Measurements from ENCODE around the gene AUTS2.
A peak's percentile ranks its signal among the peaks of the same experiment; 100 is the strongest.

Gene AUTS2

DNA sequence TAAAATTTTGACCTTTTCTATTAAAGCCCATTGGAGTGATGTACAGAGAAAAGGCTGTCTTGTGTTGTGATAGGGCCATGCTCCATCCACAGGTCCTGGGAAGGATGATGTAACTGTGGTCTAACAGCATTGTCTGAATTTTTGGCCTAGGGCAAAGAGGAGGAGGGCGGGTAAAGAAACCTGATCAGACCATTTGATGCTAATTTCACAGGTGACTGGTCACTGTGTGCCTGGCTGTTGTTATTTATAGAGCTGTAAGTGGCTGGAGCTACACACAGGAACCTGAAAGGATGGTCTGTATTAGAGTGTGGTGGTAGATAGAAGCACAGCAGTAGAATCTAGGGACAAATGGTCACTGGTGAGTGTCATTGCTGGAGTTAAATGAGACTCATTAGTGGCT, 182.1 kb downstream of the AUTS2 start (continued):
- TF ChIP-seq ZNF292 (tag by site-specific recombination; IDR thresholded peaks at IDR 0.05; ENCODE audit: borderline replicate concordance, low read depth) (no peak), ZBTB17 (tag by site-specific recombination; IDR thresholded peaks at IDR 0.05) (peak; percentile 75), ZNF23 (tag by site-specific recombination; IDR thresholded peaks at IDR 0.05; ENCODE audit: borderline replicate concordance) (no peak), ZSCAN30 (tag by site-specific recombination; IDR thresholded peaks at IDR 0.05) (peak; percentile 40; the same call in 1 of the 2 replicates), SP3 (tag by site-specific recombination; IDR thresholded peaks at IDR 0.05) (peak; percentile 28; the same call in 1 of the 2 replicates), ZNF76 (tag by site-specific recombination; IDR thresholded peaks at IDR 0.05; ENCODE audit: borderline replicate concordance, low read depth) (peak; percentile 59), MYNN (tag by site-specific recombination; IDR thresholded peaks at IDR 0.05; ENCODE audit: borderline replicate concordance) (no peak), ZBTB26 (tag by site-specific recombination; optimal IDR thresholded peaks at IDR 0.05) (no peak), ZNF426 (tag by site-specific recombination; IDR thresholded peaks at IDR 0.05) (no peak), ZNF280C (tag by site-specific recombination; IDR thresholded peaks at IDR 0.05) (no peak), FEZF1 (tag by site-specific recombination; IDR thresholded peaks at IDR 0.05) (peak; percentile 98), ZNF423 (tag by site-specific recombination; IDR thresholded peaks at IDR 0.05) (no peak), ZNF558 (tag by site-specific recombination; IDR thresholded peaks at IDR 0.05) (peak; percentile 72), ZNF621 (tag by site-specific recombination; IDR thresholded peaks at IDR 0.05) (no peak), ZNF585B (tag by site-specific recombination; IDR thresholded peaks at IDR 0.05) (no peak), ZFP41 (tag by site-specific recombination; IDR thresholded peaks at IDR 0.05; ENCODE audit: borderline replicate concordance) (no peak), ZBTB20 (tag by site-specific recombination; IDR thresholded peaks at IDR 0.05) (no peak), ZNF664 (tag by site-specific recombination; IDR thresholded peaks at IDR 0.05) (no peak), ZNF610 (tag by site-specific recombination; IDR thresholded peaks at IDR 0.05; ENCODE audit: borderline replicate concordance) (no peak), ZNF121 (tag by site-specific recombination; IDR thresholded peaks at IDR 0.05) (no peak), ZNF114 (tag by site-specific recombination; IDR thresholded peaks at IDR 0.05) (no peak), ZNF544 (tag by site-specific recombination; IDR thresholded peaks at IDR 0.05) (no peak), ZNF747 (tag by site-specific recombination; IDR thresholded peaks at IDR 0.05) (no peak), KLF1 (tag by site-specific recombination; IDR thresholded peaks at IDR 0.05) (peak; percentile 88), ZNF549 (tag by site-specific recombination; IDR thresholded peaks at IDR 0.05) (no peak), WT1 (tag by site-specific recombination; IDR thresholded peaks at IDR 0.05) (peak; percentile 90), HOXA7 (CRISPR knock-in tag; IDR thresholded peaks at IDR 0.05; ENCODE audit: borderline replicate concordance) (no peak)
- TF ChIP-seq, protein P1, sequence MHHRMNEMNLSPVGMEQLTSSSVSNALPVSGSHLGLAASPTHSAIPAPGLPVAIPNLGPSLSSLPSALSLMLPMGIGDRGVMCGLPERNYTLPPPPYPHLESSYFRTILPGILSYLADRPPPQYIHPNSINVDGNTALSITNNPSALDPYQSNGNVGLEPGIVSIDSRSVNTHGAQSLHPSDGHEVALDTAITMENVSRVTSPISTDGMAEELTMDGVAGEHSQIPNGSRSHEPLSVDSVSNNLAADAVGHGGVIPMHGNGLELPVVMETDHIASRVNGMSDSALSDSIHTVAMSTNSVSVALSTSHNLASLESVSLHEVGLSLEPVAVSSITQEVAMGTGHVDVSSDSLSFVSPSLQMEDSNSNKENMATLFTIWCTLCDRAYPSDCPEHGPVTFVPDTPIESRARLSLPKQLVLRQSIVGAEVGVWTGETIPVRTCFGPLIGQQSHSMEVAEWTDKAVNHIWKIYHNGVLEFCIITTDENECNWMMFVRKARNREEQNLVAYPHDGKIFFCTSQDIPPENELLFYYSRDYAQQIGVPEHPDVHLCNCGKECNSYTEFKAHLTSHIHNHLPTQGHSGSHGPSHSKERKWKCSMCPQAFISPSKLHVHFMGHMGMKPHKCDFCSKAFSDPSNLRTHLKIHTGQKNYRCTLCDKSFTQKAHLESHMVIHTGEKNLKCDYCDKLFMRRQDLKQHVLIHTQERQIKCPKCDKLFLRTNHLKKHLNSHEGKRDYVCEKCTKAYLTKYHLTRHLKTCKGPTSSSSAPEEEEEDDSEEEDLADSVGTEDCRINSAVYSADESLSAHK (tag by site-specific recombination; IDR thresholded peaks at IDR 0.05), result peak; percentile 72
- TF ChIP-seq, protein P2, sequence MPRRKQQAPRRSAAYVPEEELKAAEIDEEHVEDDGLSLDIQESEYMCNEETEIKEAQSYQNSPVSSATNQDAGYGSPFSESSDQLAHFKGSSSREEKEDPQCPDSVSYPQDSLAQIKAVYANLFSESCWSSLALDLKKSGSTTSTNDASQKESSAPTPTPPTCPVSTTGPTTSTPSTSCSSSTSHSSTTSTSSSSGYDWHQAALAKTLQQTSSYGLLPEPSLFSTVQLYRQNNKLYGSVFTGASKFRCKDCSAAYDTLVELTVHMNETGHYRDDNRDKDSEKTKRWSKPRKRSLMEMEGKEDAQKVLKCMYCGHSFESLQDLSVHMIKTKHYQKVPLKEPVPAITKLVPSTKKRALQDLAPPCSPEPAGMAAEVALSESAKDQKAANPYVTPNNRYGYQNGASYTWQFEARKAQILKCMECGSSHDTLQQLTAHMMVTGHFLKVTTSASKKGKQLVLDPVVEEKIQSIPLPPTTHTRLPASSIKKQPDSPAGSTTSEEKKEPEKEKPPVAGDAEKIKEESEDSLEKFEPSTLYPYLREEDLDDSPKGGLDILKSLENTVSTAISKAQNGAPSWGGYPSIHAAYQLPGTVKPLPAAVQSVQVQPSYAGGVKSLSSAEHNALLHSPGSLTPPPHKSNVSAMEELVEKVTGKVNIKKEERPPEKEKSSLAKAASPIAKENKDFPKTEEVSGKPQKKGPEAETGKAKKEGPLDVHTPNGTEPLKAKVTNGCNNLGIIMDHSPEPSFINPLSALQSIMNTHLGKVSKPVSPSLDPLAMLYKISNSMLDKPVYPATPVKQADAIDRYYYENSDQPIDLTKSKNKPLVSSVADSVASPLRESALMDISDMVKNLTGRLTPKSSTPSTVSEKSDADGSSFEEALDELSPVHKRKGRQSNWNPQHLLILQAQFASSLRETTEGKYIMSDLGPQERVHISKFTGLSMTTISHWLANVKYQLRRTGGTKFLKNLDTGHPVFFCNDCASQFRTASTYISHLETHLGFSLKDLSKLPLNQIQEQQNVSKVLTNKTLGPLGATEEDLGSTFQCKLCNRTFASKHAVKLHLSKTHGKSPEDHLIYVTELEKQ (tag by site-specific recombination; IDR thresholded peaks at IDR 0.05; ENCODE audit: borderline replicate concordance), result peak; percentile 88; the same call in 1 of the 2 replicates
- TF ChIP-seq, protein P3, sequence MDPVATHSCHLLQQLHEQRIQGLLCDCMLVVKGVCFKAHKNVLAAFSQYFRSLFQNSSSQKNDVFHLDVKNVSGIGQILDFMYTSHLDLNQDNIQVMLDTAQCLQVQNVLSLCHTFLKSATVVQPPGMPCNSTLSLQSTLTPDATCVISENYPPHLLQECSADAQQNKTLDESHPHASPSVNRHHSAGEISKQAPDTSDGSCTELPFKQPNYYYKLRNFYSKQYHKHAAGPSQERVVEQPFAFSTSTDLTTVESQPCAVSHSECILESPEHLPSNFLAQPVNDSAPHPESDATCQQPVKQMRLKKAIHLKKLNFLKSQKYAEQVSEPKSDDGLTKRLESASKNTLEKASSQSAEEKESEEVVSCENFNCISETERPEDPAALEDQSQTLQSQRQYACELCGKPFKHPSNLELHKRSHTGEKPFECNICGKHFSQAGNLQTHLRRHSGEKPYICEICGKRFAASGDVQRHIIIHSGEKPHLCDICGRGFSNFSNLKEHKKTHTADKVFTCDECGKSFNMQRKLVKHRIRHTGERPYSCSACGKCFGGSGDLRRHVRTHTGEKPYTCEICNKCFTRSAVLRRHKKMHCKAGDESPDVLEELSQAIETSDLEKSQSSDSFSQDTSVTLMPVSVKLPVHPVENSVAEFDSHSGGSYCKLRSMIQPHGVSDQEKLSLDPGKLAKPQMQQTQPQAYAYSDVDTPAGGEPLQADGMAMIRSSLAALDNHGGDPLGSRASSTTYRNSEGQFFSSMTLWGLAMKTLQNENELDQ (tag by site-specific recombination; IDR thresholded peaks at IDR 0.05; ENCODE audit: low read depth), result no peak
